Measurements from ENCODE around the gene VWF.
"Not testable (repeated sequence)": the region's sequence is repeated elsewhere in the genome, so short reads cannot be mapped to it uniquely, and the experiment has no call there.

VWF gene

GRCh38 chr12:6158749-6159148 is 34.3 kb upstream of the VWF start:
- TF ChIP-seq LEF1 (IDR thresholded peaks at IDR 0.05; ENCODE audit: borderline replicate concordance) (no peak), L3MBTL2 (conservative IDR thresholded peaks at IDR 0.05) (no peak), ELF4 (IDR thresholded peaks at IDR 0.05) (no peak), TARDBP (IDR thresholded peaks at IDR 0.05) (no peak), HDGF (IDR thresholded peaks at IDR 0.05; ENCODE audit: borderline replicate concordance) (no peak), PKNOX1 (IDR thresholded peaks at IDR 0.05) (no peak), ZNF384 (IDR thresholded peaks at IDR 0.05) (no peak), FOXA1 (IDR thresholded peaks at IDR 0.05) (no peak)
- no peak for DNase-seq (ENCODE audit: extremely low spot score)
- CTCF ChIA-PET = no interaction called here
- POLR2A ChIA-PET = no interaction called here

DNA sequence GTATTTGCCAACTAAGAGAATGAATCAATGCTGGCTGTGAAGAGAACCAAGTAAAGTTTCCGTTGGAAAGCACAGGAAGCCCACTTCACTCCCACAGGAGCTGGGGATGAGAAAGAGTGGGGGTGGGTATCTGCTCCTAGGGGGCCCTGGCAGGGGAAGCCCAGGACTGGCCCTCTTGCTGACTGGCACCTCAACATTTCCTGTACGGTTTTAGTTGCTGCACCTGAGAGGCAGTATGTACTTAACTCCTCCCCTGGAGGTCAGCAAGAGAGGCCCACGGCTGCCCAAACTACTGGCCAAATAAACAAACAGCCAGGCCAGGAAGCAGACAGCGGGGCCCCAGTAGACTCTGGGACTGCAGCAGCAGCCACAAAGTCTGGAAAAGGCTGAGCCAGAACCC is 33.8 kb upstream of the VWF start:
- no peak for DNase-seq (ENCODE audit: extremely low spot score)
- TF ChIP-seq NFRKB (IDR thresholded peaks at IDR 0.05) = no peak
- TF ChIP-seq ARNT (IDR thresholded peaks at IDR 0.05) = no peak
- TF ChIP-seq SP1 (IDR thresholded peaks at IDR 0.05) = no peak
- no peak for TF ChIP-seq BHLHE40 (IDR thresholded peaks at IDR 0.05; ENCODE audit: borderline replicate concordance)
- no peak for TF ChIP-seq HDGF (IDR thresholded peaks at IDR 0.05; ENCODE audit: borderline replicate concordance)
- no peak for TF ChIP-seq PKNOX1 (IDR thresholded peaks at IDR 0.05)
- no peak for TF ChIP-seq ELF4 (IDR thresholded peaks at IDR 0.05)
- no peak for TF ChIP-seq LEF1 (IDR thresholded peaks at IDR 0.05; ENCODE audit: borderline replicate concordance)
- TF ChIP-seq L3MBTL2 (conservative IDR thresholded peaks at IDR 0.05) = no peak
- no peak for TF ChIP-seq FOXA1 (IDR thresholded peaks at IDR 0.05)
- TF ChIP-seq FOXM1 (IDR thresholded peaks at IDR 0.05; ENCODE audit: borderline replicate concordance) = no peak
- TF ChIP-seq SUZ12 (IDR thresholded peaks at IDR 0.05) = no peak
- no peak for TF ChIP-seq ZNF384 (IDR thresholded peaks at IDR 0.05)
- no peak for TF ChIP-seq TARDBP (IDR thresholded peaks at IDR 0.05)
- ChIA-PET CTCF (no interaction called here), POLR2A (no interaction called here)

DNA sequence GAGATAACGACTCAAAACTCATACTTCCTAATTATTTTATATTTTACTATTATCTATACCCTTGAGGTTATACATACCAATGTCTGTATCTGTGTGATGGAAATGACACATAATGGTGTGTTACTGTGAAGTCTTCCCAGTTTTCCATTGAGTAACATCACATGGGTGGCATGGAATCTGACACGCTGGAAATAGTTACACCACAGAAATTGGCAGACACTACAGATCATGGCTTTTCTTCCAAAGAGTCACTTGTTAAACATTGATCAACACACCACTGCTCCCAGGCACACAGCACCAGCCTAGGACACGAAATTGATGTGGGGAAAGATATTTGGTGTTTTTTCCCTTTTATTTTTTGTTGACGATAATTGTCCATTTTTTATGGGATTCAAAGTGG is 33.0 kb upstream of the VWF start:
- no peak for DNase-seq (ENCODE audit: extremely low spot score)
- ChIA-PET CTCF (no interaction called here), POLR2A (no interaction called here)
- TF ChIP-seq HDGF (IDR thresholded peaks at IDR 0.05; ENCODE audit: borderline replicate concordance) (no peak), LEF1 (IDR thresholded peaks at IDR 0.05; ENCODE audit: borderline replicate concordance) (no peak), SUZ12 (IDR thresholded peaks at IDR 0.05) (no peak)

- no peak for DNase-seq (ENCODE audit: extremely low spot score)
- ChIA-PET CTCF (no interaction called here), POLR2A (no interaction called here)
- no peak for TF ChIP-seq ARNT (IDR thresholded peaks at IDR 0.05)
- TF ChIP-seq ZNF384 (IDR thresholded peaks at IDR 0.05) = no peak
- no peak for TF ChIP-seq FOXK2 (IDR thresholded peaks at IDR 0.05)
- TF ChIP-seq NFRKB (IDR thresholded peaks at IDR 0.05) = no peak
- TF ChIP-seq FOXM1 (IDR thresholded peaks at IDR 0.05; ENCODE audit: borderline replicate concordance) = no peak
- TF ChIP-seq L3MBTL2 (conservative IDR thresholded peaks at IDR 0.05) = no peak
- no peak for TF ChIP-seq SUZ12 (IDR thresholded peaks at IDR 0.05)
- TF ChIP-seq ELF4 (IDR thresholded peaks at IDR 0.05) = no peak
- no peak for TF ChIP-seq BHLHE40 (IDR thresholded peaks at IDR 0.05; ENCODE audit: borderline replicate concordance)
- TF ChIP-seq LEF1 (IDR thresholded peaks at IDR 0.05; ENCODE audit: borderline replicate concordance) = no peak
- TF ChIP-seq FOXA1 (IDR thresholded peaks at IDR 0.05) = no peak
- no peak for TF ChIP-seq TARDBP (IDR thresholded peaks at IDR 0.05)
- no peak for TF ChIP-seq HDGF (IDR thresholded peaks at IDR 0.05; ENCODE audit: borderline replicate concordance)
- no peak for TF ChIP-seq SP1 (IDR thresholded peaks at IDR 0.05)
- TF ChIP-seq PKNOX1 (IDR thresholded peaks at IDR 0.05) = no peak
- no peak for TF ChIP-seq CTBP1 (IDR thresholded peaks at IDR 0.05; ENCODE audit: borderline replicate concordance)
These were observed 30.4 kb upstream of the VWF start for GRCh38 chr12:6154730-6155459.

DNA sequence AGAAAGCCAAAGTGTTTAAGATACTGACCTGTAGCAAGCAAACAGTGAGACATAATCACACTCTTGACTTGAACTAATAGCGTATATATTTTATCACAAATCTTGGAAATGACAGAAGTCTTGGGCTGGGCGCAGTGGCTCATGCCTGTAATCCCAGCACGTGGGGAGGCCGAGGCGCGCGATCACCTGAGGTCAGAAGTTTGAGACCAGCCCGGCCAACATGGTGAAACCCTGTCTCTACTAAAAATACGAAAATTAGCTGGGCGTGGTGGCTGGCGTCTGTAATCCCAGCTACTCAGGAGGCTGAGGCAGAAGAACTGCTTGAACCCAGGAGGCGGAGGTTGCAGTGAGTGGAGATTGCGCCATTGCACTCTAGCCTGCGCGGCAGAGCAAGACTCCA is 24.3 kb upstream of the VWF start:
- CTCF ChIA-PET; POLR2A ChIA-PET; DNase-seq (ENCODE audit: extremely low spot score): not testable (repeated sequence)

DNA sequence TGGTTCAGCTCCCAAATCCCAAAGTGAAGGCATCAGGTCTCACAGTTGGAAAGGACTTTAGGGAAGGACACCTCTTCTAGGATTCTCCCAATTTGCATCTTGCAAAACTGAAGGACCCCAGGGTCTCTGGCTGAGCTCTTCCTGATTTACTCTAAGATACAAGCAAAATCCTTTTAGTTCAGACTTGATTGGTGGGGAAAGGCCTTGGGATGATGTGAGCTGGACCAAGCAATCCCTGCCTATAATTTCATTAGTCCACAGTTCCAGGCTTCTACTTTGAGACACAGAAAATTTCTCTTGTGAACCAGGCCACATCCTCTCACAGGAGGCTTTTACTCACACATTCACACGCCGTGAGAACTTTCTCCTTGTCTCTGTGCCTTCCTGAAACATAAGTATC is 23.6 kb upstream of the VWF start:
- POLR2A ChIA-PET = no interaction called here
- no peak for TF ChIP-seq FOXK2 (IDR thresholded peaks at IDR 0.05)
- TF ChIP-seq TARDBP (IDR thresholded peaks at IDR 0.05) = no peak
- no peak for TF ChIP-seq PKNOX1 (IDR thresholded peaks at IDR 0.05)
- no peak for TF ChIP-seq NFRKB (IDR thresholded peaks at IDR 0.05)
- no peak for TF ChIP-seq SP1 (IDR thresholded peaks at IDR 0.05)
- TF ChIP-seq FOXM1 (IDR thresholded peaks at IDR 0.05; ENCODE audit: borderline replicate concordance) = no peak
- no peak for TF ChIP-seq HDGF (IDR thresholded peaks at IDR 0.05; ENCODE audit: borderline replicate concordance)
- TF ChIP-seq SUZ12 (IDR thresholded peaks at IDR 0.05) = no peak
- TF ChIP-seq LEF1 (IDR thresholded peaks at IDR 0.05; ENCODE audit: borderline replicate concordance) = no peak
- no peak for TF ChIP-seq ELF4 (IDR thresholded peaks at IDR 0.05)
- no peak for TF ChIP-seq ZNF384 (IDR thresholded peaks at IDR 0.05)
- no peak for DNase-seq (ENCODE audit: extremely low spot score)
- CTCF ChIA-PET = no interaction called here

All from HEK293T (cell line).